ENCODE measurements around the gene MINAR1.

Gene MINAR1

GRCh38 chr15:79432345-79433275 lies 474 bp downstream of the MINAR1 start:
- DNase-seq = no peak

DNA sequence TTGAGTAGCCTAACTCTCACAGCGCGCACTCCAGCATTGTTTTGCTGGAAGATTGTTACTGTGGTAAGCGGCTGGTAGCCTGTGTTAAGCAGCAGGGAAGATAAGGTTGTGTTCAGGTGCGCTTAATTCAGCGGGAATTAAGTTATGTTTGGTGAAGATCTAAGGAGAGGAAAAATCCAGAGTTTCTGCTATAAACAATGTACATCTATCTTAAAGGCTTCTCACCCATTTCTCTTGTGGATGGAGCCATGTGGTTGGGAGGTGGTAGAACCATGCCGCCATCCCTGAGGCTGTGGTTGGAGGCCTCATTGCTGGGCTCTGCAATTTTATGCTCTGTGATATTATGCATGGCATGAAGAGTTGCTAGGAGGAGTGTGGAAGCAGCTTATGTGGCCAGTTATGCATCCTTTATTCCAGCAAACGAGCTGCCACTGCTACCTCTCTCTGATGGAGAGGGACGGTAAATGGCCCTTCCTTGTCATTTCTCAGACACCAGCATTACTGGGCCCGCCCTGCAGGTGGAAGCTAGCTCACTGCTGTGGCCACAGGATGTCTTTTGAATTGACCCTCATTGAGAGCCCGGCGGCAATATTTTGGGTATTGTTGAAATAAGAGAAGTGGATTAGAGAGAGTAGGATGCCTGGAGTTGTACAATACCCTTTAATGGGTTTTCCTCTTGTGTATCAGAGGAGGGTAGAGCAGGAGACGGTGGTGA lies 1.3 kb downstream of the MINAR1 start:
- DNase-seq = no peak

DNA sequence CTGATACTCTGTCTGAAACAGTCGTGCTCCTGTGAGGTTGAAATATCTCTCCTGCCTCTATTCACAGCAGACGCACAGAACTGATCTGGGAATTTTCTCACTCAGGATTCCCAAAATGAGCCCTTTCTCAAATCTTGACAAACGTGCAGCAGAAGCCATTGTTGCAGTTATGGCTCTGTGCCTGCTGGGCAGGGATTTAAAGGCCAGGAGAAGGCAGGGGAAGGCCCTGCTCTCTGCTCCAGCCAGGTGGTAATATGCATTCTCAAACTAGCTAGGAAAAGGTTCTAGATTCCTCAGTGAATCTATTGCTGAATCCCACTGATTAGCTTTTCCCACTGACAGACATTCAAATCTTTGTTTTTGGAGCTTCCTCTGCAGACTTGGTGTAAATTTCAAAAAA lies 2.2 kb downstream of the MINAR1 start:
- no peak for DNase-seq

DNA sequence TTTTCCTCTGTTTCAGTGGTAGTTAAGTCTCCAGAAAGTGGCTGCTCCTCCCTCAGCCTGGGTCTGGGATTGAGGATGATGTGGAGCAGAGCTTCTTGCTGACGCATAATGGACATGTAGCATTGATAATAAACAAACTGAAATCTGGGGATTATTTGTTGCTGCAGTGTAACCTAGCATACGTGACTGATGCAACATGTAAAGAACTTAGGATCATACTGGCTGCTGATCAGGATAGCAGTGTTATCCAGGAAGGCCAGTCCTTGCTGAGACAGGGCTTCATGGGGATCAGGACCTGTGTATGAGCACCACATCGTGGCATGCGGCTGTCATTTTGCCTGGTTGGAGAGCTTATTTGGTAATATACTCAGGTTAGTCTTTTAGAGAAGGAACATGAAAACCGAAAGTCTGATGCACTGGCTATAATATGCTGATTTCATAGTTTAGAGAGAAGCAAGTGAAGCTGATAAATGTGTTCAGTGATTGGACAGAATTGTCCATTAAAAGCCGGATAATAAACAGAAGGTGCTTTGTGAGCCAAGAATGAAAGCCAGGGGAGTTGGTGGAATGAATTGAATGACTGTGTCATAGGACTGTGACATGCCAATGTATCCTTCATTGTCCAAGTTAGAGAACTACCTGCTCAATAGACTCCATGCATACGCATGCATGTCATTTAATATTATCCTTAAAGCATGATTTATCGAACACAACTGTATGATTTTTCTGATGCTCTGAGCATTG lies 4.1 kb downstream of the MINAR1 start:
- DNase-seq = no peak

DNA sequence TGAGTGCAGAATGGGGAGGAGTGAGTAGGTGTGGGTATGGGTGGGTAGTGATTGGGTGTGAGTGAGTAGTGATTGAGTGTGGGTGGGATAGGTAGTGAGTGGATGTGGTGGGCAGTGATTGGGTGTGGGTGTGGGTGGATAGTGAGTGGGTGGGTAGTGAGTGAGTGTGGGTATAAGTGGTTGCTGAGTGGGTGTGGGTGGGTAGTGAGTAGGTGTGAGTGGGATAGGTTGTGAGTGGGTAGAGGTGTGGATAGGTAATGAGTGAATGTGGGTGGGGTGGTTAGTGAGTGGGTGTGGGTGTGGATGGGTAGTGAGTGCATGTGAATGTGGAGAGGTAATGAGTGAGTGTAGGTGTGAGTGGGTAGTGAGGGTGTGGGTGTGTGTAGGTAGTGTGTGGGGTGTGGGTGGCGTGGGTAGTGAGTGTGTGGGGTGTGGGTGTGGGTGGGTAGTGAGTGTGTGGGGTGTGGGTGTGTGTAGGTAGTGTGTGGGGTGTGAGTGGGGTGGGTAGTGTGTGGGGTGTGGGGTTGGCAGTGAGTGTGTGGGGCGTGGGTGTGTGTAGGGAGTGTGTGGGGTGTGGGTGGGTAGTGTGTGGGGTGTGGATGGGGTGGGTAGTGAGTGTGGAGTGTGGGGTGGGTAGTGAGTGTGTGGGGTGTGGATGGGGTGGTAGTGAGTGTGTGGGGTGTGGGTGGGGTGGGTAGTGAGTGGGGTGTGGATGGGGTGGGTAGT lies 5.3 kb downstream of the MINAR1 start:
- no peak for DNase-seq

- no peak for DNase-seq
These were observed 7.1 kb downstream of the MINAR1 start for GRCh38 chr15:79439236-79439635.

GRCh38 chr15:79440355-79440908 lies 8.3 kb downstream of the MINAR1 start:
- no peak for DNase-seq

- DNase-seq = no peak
These were observed 10.8 kb downstream of the MINAR1 start for GRCh38 chr15:79442911-79443310.

GRCh38 chr15:79447060-79447459 lies 14.9 kb downstream of the MINAR1 start:
- no peak for DNase-seq

GRCh38 chr15:79450648-79451047 lies 18.5 kb downstream of the MINAR1 start:
- no peak for DNase-seq

- no peak for DNase-seq
These were observed 19.3 kb downstream of the MINAR1 start for GRCh38 chr15:79451361-79451999.

- no peak for DNase-seq
These were observed 20.3 kb downstream of the MINAR1 start for GRCh38 chr15:79452244-79453051.

DNA sequence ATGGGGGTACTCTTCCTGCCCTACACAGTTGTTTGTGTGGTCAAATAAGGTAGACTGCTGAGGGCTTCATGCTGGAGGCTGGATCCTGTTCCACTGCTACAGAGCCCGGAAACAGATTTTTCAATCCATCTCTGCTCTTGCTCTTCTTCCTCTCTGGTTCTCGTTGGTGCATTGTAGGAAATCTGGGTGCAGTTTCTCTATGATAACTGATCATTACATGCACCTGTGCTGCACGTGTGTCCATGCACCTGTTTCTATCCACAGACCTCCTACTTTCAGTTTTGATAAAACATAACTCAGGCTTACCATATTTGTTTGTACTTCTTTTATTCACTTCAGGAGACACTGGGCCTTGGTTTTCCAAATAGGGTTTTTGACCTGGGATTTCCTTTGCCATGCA lies 21.3 kb downstream of the MINAR1 start:
- no peak for DNase-seq

GRCh38 chr15:79454063-79454462 lies 21.9 kb downstream of the MINAR1 start:
- no peak for DNase-seq

GRCh38 chr15:79455361-79455760 lies 23.2 kb downstream of the MINAR1 start:
- DNase-seq = no peak

GRCh38 chr15:79455943-79456342 lies 23.8 kb downstream of the MINAR1 start:
- no peak for DNase-seq

DNA sequence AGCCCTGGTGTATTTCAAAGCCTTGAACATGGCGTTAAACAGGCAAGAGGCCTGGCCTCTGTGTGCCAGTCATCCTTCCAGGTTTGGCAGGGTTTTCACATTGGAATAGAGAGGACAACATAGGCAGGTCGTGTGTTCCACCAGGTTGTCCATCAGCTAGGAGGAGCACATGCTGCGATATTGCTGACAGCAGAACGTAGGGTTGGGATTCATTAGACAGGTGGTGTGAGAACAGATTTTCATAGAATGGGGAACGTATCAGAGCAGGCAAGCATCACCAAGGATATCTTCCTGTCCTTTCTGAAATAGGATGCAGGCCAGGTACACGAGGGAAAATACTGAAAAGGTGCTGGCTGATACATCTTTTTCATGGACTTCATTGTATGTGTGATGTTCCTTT lies 26.4 kb downstream of the MINAR1 start:
- no peak for DNase-seq

GRCh38 chr15:79459666-79460065 lies 27.5 kb downstream of the MINAR1 start:
- no peak for DNase-seq

GRCh38 chr15:79463043-79463780 lies 31.1 kb downstream of the MINAR1 start:
- DNase-seq = no peak

GRCh38 chr15:79463781-79464270 lies 31.7 kb downstream of the MINAR1 start:
- no peak for DNase-seq

All from activated CD4-positive, alpha-beta T cell treated with anti-CD3 and anti-CD28 coated beads for 1 hour (primary cell).